ENCODE data around the gene SPATS2.
"Not testable (repeated sequence)": the region's sequence is repeated elsewhere in the genome, so short reads cannot be mapped to it uniquely, and the experiment has no call there.

Gene SPATS2

DNA sequence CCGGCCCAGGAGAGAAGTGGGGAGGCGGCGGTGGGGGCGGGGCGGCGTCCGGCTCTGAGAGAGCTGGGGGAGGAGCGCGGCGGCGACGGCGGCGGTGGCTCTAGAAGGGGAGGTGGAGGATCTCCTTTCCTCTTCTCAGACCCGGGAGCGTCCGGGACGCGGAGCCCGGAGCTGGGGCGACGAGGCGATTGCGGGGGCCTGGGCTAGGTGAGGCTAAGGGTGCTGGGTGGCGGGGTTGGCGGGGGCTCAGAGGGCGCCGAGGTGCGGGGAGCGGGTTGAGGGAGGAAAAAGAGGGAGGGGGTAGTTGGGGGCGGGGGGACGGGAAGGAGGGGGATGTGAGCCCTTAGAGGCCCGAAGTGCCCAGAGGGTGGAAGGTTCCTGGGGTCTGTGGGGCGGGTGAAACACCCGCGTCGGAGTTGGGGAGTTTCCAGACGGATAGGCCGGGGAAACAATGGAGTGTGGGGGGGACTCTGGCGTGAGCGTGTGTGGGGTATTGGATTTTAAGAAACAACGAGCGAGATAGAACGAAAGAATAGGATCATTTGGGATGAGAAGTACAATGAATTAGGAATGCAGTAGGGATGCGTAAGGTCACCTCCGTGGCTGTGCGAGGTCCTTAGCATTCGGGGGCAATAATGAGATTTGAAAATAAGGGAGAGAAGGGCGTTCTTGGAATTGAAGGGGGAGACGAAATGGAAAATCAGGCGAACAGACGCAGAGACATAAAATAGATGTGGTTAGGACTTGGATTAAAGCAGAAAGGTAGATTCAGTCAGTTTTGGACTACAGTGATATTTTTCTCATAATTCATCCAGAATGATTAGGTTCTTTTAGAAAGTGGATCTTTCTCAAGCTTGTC is at the start of gene SPATS2:
TSS of gene SPATS2 (plus strand) at position 82 of the 859 bp plus-strand sequence. CDS start 93,551 bp downstream, outside the sequence.
- no peak for DNase-seq

DNA sequence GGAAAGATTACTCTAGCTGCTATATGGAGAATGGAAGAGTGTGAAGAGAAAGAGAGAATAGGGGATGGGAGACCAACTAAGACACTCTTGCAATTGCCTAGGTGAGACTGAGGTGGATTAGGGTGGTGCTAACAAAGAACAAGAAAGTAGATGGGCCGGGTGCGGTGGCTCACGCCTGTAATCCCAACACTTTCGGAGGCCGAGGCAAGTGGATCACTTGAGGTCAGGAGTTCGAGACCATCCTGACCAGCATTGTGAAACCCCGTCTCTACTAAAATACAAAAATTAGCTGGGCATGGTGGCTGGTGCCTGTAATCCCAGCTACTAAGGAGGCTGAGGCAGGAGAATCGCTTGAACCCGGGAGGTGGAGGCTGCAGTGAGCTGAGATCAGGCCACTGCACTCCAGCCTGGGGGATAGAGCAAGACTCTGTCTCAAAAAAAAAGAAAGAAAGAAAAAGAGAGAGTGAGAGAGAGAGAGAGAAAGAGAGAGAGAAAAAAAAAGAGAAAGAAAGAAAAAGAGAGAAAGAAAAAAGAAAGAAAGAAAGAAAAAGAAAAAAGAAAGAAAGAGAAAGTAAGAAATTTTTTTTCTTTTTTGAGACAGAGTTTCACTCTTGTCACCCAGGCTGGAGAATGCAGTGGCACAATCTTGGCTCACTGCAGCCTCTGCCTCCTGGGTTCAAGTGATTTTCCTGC is 46.7 kb upstream of the SPATS2 start:
- not testable (repeated sequence) for DNase-seq

DNA sequence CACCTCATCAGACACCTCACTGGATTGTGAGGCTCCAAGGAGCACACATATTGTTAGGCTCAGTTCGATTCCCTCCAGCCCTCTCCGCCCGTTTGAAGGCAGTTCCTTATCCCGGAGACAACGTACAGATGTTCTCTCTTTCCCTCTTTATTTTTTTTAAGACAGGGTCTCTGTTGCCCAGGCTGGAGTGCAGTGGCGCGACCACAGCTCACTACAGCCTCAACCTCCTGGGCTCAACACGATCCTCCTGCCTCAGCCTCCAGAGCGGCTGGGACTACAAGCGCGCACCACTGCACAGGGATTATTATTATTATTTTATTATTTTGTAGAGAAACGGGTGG is 44.9 kb upstream of the SPATS2 start:
- DNase-seq, result no peak

DNA sequence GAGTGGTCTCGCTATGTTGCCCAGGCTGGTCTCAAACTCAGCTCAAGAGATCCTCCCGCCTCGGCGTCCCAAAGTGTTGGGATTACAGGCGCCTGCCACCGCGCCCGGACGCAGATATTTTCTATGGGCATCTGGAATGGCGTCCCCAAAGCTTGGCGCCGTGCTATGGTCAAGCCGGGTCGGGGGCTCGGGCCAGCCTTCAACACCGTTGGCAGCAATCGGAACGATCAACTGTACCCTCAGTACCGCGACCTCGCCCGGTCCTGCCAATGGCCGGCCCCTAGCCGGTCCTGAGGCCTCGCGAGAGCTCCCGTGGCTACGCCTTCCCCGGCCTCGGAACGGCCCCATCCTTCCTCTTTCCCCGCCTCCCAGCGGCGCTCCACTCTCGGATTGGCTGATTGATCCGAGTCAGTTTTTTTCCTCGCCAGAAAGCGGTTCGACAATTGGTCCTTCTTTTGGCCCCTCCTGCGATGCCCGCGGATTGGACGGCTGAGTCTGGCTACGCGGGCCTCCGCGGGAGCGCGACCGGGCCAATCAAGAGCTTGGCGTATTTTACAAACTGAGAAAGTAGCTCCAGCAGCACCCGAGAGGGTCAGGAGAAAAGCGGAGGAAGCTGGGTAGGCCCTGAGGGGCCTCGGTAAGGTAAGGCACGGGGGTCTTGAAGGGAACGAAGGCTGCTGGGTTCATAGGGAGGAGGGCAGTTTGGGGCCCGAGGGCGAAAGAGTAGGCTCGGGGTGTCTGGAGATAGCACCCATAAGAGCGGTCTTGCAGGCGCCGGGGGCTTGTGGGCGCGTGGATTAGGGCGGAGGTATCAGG is 44.3 kb upstream of the SPATS2 start, which contains the start of gene TROAP:
TSS of gene TROAP (plus strand) at position 548 of the 816 bp plus-strand sequence. CDS start 354 bp downstream, outside the sequence.
- peak; percentile 98 for DNase-seq

DNA sequence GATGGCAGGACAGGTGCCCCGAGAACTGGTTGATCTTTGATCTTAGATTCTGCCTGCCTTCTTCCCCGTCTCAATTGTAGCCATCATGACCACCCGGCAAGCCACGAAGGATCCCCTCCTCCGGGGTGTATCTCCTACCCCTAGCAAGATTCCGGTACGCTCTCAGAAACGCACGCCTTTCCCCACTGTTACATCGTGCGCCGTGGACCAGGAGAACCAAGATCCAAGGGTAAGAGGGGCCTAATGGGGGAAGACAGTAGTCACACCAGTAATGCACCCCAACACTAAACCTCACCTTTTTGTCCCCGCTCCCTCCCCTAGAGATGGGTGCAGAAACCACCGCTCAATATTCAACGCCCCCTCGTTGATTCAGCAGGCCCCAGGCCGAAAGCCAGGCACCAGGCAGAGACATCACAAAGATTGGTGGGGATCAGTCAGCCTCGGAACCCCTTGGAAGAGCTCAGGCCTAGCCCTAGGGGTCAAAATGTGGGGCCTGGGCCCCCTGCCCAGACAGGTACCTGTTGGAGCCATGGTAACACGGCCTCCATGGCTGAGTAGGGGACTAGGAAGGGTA is 43.7 kb upstream of the SPATS2 start:
- no peak for DNase-seq

DNA sequence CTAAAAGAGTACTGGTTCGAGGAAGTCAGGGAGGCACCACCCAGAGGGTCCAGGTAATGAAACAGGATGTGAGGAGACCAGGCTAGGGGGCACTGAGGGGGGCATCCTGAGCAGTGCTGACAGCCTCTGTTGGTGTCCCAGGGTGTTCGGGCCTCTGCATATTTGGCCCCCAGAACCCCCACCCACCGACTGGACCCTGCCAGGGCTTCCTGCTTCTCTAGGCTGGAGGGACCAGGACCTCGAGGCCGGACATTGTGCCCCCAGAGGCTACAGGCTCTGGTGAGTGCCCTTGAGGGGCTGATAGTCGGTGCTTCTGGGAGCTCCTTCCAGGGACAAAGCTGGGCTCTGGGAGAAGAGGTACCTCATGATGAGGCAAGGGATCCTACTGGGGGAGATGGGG is 41.7 kb upstream of the SPATS2 start:
- no peak for DNase-seq

DNA sequence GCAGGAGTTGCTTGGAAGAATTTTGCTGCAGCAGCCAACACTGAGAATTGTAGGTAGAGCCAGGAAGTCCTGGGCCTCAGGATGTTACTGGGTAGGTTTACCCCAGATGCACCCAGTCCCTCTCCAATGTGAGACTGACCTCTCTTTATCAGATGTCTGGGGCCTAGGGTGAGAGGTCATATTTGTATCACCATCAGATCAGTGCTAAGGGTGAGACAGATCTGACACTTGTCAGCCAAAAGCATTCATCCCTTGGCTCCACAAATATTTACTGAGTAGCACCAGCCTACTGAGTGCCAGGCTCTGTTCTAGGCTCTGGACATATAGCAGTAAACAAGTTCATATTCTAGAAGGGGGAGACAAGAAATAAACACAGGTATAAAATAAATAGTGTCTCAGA is 39.9 kb upstream of the SPATS2 start:
- no peak for DNase-seq

DNA sequence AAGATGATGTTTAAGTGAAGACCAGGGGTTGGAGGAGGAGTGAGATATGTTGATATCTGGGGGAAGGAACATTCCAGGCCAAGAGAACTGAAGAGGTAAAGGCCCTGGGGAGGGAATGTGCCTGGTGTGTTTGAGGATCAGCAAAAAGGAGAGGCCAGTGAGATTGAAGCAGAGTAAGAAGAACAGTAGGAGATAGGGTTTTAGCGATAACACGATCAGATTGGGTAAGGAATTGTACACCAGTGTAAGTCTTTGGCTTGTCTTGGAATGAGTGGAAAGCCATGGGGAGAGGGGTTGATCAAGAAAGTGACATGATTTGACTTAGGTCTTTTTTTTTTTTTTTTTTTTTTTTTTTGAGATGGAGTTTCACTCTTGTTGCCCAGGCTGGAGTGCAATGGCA is 39.4 kb upstream of the SPATS2 start:
- DNase-seq, result no peak

DNA sequence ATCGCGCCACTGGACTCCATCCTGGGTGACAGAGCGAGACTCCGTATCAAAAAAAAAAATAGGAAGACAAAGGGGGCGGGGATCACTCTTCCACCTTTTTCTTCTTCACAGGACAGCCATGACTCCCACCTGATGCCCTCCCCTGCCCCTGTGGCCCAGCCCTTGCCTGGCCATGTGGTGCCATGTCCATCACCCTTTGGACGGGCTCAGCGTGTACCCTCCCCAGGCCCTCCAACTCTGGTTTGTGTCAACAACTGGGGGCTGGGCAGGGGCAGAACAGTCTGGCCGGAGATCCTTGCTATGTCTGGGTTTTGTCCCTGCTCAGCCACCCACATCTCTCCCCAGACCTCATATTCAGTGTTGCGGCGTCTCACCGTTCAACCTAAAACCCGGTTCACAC is 38.4 kb upstream of the SPATS2 start:
- no peak for DNase-seq

DNA sequence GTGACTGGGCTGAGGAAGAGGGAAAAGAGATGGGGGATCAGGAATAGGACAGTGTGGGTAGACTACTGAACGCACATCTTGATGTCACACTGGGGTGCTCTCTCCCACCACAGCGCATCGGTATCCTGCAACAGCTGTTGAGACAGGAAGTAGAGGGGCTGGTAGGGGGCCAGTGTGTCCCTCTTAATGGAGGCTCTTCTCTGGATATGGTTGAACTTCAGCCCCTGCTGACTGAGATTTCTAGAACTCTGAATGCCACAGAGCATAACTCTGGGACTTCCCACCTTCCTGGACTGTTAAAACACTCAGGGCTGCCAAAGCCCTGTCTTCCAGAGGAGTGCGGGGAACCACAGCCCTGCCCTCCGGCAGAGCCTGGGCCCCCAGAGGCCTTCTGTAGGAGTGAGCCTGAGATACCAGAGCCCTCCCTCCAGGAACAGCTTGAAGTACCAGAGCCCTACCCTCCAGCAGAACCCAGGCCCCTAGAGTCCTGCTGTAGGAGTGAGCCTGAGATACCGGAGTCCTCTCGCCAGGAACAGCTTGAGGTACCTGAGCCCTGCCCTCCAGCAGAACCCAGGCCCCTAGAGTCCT is 37.1 kb upstream of the SPATS2 start:
- no peak for DNase-seq

DNA sequence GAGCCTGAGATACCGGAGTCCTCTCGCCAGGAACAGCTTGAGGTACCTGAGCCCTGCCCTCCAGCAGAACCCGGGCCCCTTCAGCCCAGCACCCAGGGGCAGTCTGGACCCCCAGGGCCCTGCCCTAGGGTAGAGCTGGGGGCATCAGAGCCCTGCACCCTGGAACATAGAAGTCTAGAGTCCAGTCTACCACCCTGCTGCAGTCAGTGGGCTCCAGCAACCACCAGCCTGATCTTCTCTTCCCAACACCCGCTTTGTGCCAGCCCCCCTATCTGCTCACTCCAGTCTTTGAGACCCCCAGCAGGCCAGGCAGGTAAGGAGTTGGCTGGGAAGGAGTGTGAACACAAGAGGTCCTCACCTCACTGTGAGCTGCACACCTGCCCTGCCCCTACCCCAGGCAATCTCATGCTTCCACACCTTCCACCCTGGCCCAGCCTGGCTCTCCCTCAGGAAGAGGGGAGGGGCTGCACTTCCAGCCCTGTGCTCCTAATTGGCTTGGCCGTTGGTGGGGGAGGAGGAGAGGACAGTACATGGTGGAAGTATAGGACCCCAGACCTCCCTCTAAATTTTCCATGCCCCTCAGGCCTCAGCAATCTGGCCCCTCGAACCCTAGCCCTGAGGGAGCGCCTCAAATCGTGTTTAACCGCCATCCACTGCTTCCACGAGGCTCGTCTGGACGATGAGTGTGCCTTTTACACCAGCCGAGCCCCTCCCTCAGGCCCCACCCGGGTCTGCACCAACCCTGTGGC is 36.5 kb upstream of the SPATS2 start:
- no peak for DNase-seq

DNA sequence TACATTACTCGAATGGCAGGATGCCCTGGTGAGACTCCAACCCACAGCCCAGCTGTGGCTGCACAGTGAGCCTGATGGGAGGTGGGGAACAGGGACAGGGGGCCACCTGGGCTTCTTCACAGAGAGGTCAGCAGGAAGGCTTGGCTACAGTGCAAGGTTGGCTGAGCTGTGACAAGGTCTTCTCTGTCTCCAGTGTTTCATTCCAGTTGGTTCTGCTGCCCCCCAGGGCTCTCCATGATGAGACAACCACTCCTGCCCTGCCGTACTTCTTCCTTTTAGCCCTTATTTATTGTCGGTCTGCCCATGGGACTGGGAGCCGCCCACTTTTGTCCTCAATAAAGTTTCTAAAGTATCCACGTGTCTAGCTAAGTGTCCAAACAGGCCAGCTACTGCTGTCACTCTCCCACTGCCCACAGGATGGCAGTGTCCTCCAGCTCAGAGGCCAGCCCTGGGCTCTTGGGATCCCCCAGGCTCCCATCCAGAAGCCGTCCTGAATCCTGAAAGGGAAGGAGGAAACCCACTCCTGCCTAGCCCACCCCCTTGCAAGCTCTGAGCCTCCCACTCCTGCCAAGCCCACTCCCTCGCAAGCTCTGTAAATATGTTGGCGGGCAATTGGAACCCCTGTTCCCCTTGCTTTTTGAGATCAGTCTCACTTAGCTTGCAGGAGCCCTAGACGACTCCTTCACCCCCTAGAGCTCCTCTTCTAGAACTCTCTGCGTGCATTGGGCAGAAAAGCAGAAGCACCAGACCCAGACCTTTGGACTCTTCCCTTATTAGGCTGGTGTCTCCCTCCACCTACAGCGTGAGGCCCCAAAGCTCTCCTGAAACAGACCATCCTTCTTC is 35.7 kb upstream of the SPATS2 start:
- peak; percentile 86 for DNase-seq

DNA sequence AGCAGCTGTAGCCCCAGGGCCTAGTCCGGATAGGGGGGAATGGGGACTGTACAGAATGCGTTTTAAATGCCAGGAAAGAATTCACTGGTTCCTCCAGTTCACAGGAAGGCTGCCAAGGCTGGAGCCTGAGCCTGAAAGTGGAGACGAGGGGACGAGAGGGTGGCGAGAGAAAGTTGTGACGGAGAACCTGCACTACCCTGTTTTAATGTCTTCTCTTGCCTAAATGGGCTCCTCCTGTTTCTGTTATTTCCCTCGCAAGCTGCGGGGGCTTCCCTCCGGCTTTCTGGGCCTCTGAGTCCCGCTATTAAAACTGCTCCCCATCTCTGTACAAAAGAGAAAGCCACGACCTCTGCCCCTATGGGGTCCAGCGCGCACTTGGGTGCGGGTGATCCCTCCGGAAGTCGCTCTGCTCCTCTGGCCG is 34.8 kb upstream of the SPATS2 start:
- no peak for DNase-seq

DNA sequence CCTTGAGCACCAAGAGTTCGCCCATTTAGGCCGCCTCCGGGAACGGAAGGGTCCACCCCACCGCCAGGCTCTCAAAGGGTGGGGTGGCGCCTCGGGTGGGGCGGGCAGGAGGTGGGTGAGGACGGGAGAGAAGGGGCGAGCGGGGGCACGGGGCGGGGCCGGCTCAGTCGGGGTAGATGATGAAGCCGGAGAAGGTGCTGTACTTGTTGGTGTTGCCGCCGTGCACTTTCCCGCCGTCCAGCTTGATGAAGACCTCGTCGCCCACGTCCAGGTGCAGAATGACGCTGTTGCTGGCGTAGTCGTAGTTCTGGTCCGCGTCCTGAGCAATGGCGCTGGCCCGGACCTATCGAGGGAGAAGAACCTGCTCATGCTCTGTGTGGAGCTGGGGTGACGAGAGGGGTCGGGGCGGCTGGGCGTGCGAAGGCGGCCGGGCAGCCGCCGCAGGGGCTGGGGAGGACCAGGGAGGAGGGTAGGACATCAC is 34.3 kb upstream of the SPATS2 start:
- no peak for DNase-seq

DNA sequence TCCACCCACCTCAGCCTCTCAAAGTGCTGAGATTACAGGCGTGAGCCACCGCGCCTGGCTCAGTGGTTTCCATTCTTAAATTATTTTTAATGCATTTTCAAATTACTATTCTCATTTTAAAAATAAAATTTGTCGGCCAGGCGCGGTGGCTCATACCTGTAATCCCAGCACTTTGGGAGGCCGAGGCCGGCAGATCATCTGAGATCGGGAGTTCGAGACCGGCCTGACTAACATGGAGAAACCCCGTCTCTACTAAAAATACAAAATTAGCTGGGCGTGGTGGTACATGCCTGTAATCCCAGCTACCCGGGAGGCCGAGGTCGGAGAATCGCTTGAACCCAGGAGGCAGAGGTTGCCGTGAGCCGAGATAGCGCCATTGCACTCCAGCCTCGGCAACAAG is 33.5 kb upstream of the SPATS2 start:
- DNase-seq, result not testable (repeated sequence)

DNA sequence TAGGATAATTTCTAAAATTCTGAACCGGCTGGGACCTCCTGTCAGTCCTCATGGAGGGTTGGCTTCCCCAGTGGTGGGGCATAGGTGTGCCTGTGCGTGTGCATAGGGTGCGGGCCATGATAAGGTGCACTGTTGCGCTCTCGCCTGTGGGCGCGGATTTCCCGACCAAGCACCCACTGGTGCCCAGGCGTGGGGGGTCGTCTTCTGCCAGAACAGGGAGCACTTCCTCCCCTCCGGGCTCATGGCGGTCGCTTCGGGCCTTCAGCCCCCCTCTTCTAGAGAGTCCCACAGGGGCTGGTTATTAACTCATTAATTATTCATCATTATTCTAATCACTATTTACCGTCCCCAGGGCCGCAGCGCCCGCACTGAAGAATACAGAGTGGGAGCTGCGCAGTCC is 33.0 kb upstream of the SPATS2 start:
- no peak for DNase-seq

DNA sequence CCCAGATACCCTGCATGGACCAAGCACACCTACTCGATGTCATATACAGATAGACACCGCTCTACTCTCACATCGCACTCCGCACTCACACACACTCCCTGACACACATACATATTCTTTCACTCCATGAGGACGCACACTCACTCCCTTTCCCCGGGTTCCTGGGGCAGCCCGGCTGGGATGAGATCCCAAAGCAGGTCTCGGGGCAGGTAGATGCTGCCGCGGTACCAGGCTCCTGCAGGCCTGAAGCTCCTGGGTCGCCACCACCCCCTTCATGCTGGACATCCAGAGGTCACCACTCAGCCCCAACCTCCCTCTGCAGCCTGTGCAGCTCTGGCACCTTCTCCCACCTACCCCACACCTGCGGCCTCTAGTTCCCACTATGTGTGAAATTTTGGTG is 32.6 kb upstream of the SPATS2 start:
- DNase-seq, result no peak

DNA sequence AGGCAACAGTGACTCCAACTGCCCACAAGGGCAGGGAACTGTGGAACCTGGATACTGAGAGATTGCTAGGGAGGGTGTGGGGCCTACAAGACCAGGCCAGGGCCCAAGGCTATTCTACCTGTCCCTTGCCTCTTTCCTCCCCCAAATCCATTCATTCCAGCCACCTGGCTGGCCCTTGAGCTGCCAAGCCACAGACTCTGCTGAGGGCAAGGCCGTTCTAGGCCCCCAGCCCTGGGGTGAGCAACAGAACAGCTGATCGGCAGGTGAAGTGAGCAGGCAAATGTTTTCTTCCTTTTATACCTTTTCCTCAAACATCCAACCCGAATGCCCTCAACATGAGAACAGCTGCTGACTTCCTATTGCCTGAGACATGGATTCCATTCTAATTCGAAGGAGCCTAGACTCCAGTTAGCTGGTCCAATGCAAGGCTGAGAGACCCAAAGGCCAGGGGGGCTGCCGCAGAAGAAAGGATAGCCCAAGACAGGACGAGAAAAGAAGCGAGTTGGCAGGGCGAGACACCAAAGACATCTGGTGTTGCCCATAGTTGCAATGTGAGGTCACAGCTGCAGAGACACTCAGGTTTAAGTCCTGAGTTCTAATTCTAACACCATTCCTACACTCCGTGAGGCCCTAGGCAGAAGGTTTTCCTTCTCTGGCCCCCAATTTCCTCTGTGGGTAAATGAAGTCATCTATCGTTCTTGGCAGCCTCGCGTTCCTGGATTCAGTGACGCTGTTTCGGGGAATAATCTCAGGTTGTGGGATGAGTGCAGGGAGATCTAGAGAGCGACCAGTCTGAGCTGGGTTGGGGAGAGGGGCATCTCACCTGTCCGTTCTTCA is 31.9 kb upstream of the SPATS2 start:
- no peak for DNase-seq

DNA sequence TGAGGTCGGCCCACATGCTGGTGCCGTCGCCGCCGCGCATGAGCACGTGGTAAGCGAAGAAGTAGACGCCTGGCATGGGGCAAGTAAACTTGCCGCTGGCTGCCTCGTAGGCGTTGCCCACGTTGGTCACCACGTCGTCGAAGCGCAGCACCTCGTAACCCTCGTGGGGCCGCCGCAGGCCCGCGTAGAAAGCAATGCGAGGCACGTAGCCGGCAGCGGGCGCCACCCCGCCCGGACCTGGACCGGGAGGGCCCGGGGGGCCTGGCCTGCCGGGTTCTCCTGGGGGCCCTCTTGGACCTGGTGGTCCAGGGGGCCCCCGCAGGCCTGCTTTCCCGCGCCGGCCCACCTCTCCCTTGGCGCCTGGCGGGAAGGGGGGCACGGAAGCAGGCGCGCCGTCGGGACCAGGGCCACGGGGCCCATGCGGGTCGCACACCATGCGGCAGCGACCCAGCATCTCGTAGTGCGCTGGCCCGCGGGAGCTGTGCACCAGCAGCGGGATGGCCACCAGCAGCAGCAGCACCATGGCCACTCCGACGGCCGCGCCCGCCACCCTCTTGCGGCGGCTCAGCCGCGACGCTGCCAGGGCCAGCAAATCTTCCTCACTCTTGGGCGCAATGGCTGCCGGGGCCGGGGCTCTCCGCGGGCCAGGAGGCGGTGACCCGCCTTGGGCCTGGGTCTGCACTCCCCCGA is 31.2 kb upstream of the SPATS2 start:
- DNase-seq, result no peak
